Activated naive CD8-positive, alpha-beta T cell treated with anti-CD3 and anti-CD28 coated beads for 36 hours (primary cell): ENCODE measurements around the gene NPY4R. TPM values are rescaled to one million over a fixed set of nuclear protein-coding genes. Genes with fewer than 3 reads are reported as not detected.
"Not testable (repeated sequence)": the region's sequence is repeated elsewhere in the genome, so short reads cannot be mapped to it uniquely, and the experiment has no call there.

ENCODE experiments used
- DNase-seq: peaks from one replicate; pipeline ENCODE4 v3.0.0; 2021
- H3K27ac Mint-ChIP-seq: one replicate; pipeline ENCODE4 v1.8.0; 2022; ENCODE audit warnings: mild to moderate bottlenecking, moderate library complexity, mixed read lengths
- H3K27me3 Mint-ChIP-seq: one replicate; pipeline ENCODE4 v1.8.0; 2022; ENCODE audit warnings: mild to moderate bottlenecking, mixed read lengths
- H3K36me3 Mint-ChIP-seq: one replicate; pipeline ENCODE4 v1.8.0; 2021; ENCODE audit warnings: mild to moderate bottlenecking, mixed read lengths
- H3K4me1 Mint-ChIP-seq: one replicate; pipeline ENCODE4 v1.8.0; 2021; ENCODE audit warnings: mixed read lengths
- H3K4me3 Mint-ChIP-seq: one replicate; pipeline ENCODE4 v1.8.0; 2022; ENCODE audit warnings: mild to moderate bottlenecking, moderate library complexity, mixed read lengths
- H3K9me3 Mint-ChIP-seq: one replicate; pipeline ENCODE4 v1.8.0; 2022; ENCODE audit warnings: mixed read lengths
- total RNA-seq, 2 experiments: library from RNA; stranded (reverse); gene quantifications; one replicate each; pipeline ENCODE4 v1.2.3, GENCODE V29; 2021

NPY4R gene
- total RNA-seq, 2 experiments from 2014 or later = not detected

DNA sequence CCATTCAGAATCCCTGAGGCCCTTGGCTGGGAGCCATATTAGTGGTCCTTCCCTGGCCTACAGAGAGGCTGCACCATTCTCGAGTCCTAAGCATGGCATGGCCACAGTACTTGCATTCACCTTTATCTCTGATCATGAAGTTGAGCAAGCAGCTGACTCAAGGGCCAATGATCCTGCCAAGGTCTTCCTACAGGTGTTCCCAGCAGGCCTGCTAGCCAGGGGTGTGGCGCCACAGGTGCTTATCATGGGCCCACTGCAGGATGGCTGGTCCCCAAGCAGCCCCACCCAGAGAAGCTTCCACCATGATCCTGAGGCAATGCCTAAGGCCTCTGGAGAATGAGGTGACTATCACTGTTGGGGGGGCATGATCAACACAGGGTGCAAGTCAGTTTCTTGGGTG lies 42.2 kb downstream of the NPY4R start:
- H3K27me3 Mint-ChIP-seq = not testable (repeated sequence)

DNA sequence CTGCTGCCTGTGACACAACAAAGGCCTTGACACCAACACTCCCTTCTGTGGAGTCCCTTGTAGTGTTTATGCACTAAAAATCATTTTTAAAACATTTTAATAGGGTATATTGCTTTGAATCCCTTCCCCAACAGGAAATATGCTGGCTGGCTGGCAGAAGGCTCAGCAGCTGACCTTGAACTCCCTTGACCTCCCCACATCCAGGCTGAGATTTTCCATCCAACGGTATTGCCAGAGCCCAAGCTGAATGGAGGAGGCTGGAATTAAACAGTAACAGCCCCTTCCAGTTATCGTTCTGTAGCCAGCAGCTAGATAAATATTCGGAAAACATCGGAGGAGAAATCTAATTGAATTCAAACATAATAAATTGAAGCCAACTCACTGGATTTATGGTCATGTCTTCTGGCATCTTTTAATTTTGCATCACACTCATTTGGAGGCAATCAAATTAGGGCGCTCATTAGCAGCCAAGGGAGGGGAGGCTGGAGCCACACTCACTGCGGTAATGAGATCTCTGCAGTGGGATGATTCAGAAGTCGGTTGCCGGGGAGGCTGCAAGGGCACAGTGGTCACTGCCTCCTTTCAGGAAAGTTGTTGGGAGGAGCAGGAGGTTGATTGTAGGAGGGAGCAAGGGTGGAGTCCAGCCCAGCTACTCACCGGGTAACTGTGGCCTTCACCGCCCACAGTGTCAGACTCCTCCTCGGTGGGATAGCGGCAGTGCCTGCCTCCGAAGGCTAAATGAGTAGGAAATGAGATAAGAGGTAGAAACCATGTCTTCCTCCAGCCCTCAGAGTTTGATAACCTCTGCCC lies 46.0 kb downstream of the NPY4R start:
- not testable (repeated sequence) for H3K4me3 Mint-ChIP-seq, H3K4me1 Mint-ChIP-seq, H3K9me3 Mint-ChIP-seq, H3K27ac Mint-ChIP-seq, H3K36me3 Mint-ChIP-seq, H3K27me3 Mint-ChIP-seq, DNase-seq

More for the DNA sequence above, 42.2 kb downstream of the NPY4R start:
- DNase-seq, H3K36me3 Mint-ChIP-seq, H3K27ac Mint-ChIP-seq, H3K4me3 Mint-ChIP-seq, H3K9me3 Mint-ChIP-seq, H3K4me1 Mint-ChIP-seq: not testable (repeated sequence)

DNA sequence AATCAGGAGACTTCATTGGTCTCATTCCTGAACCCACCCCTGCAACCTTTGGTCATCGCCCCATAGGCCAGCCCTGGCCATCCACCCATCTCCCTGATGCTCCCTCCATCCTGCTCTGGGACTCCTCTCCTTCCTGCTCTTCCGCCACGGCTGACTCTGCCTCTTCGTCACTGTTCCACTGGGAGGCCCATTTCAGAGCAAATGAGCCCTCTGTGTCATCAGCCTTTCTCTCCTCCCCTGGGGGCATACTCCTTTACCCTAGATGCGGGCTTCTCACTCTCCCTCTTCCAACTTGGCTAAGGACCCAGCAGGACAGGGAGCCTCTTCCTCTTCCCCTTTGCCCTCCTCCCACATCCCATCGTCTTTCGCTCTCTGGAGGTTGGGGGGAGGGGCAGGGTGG lies 47.5 kb downstream of the NPY4R start:
- not testable (repeated sequence) for H3K4me3 Mint-ChIP-seq, H3K27ac Mint-ChIP-seq, DNase-seq, H3K9me3 Mint-ChIP-seq, H3K27me3 Mint-ChIP-seq, H3K4me1 Mint-ChIP-seq, H3K36me3 Mint-ChIP-seq

DNA sequence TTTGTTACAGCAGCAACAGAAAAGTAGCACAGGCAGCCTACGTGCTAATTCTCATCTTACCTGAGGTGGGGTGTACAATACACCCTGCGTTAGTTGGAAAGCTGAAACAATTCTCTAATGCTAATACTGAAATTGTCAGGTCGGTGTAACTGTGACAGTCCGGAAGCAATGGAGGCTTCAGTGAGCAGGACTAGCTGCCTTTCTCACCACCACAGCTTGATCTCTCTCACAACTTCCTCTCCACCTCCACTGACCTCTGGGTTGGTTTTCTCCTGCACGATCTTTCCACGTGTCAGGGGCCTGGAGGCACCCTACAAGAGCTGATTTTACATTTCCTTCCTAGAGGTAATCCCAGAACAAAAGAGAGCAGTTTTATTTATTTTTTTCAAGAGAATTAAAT lies 50.5 kb downstream of the NPY4R start:
- not testable (repeated sequence) for H3K4me3 Mint-ChIP-seq, DNase-seq, H3K36me3 Mint-ChIP-seq, H3K27ac Mint-ChIP-seq, H3K4me1 Mint-ChIP-seq, H3K9me3 Mint-ChIP-seq, H3K27me3 Mint-ChIP-seq

DNA sequence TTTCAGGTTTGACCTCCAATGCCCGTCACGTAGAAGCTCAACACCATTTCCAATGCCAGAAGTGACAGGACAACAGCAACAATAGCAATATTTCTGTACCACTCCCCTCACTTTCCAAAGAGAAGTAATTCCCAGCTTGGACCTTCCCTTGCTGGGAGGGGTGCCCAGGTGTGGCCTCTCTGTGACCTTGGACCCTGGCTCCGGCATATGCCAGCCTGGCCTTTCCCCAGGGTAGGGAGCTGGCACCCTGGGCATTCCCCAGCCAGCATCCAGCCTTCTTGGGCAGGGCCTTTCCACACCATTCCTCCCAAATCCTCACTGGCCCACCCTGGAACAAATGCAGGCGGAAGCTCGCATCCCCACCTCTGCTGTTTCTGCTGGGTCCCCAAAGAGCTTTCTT lies 53.1 kb downstream of the NPY4R start:
- not testable (repeated sequence) for H3K9me3 Mint-ChIP-seq, DNase-seq, H3K36me3 Mint-ChIP-seq, H3K27ac Mint-ChIP-seq, H3K27me3 Mint-ChIP-seq, H3K4me1 Mint-ChIP-seq, H3K4me3 Mint-ChIP-seq

DNA sequence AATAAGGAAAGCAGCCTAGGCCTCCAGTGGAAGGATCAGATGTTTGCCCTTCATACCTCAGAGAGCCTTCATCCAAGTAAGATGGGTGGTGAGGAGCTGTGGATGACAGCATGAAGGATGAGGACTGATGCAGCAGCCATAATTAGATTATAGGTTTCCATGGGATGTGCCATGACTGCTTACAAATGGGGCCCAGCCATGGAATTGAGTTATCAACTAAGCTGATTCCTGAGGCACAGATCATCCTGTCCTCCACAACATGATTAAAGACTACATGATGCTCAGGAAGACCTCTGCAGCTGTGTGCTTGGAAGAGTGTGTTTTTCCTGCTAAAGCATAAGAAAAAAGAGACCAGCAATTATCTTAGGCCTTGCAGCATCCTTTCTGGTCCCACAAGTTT lies 54.6 kb downstream of the NPY4R start:
- H3K4me1 Mint-ChIP-seq, H3K27me3 Mint-ChIP-seq, H3K4me3 Mint-ChIP-seq, H3K27ac Mint-ChIP-seq, H3K9me3 Mint-ChIP-seq, H3K36me3 Mint-ChIP-seq, DNase-seq: not testable (repeated sequence)

Other genes starting within 250 kb of the NPY4R start
- gene ANTXRL, start 179.0 kb downstream of the NPY4R start, total RNA-seq = not detected
- not detected for gene ANXA8L1, start 90.2 kb downstream of the NPY4R start, total RNA-seq
- gene GPRIN2, start 90.7 kb upstream of the NPY4R start, total RNA-seq = not detected
- gene SYT15, start 113.2 kb upstream of the NPY4R start, total RNA-seq = under 1 TPM; 0.50 to 0.58 TPM